Activated T-cell treated with anti-CD3 and anti-CD28 coated beads, Interleukin-2, amount 50 U/mL, for 48 hours (primary cell): ENCODE results near the gene VSIR.
A peak's percentile ranks its signal among the peaks of the same experiment; 100 is the strongest.

Experiments
- DNase-seq, 2 experiments: peaks; one replicate each; pipeline ENCODE4 v3.0.0-alpha.2; 2020

Gene VSIR

DNA sequence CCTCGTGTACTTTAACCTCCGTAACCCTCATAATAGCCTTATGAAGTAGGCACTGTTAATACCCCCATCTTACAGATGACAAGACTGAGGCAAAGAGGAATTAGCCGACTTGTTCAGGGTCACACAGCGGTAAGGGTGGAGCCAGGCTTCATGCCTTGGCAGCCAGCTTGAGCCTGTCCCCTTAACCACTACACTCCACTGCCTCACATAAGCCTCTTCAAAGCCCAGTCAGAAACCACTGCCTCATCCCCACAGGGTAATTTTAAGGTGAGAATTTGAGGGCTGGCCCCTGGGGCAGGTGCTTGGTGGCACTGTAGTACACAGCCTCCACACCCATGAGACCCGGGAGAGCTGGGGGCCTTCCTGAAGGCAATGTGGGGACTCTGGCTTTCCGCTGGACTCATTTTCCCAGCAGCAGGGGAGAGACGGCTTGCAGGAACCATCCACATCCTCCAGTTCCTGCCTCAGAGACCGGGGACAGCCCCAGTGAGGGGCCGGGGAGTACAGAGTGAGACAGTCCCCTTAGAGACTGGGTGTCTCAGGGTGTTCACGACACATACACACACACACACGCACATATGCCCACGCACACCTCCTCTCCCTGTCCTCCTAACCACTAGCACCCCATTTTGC lies 46.1 kb downstream of the VSIR start:
- peak; percentile 78 to 79 for DNase-seq

DNA sequence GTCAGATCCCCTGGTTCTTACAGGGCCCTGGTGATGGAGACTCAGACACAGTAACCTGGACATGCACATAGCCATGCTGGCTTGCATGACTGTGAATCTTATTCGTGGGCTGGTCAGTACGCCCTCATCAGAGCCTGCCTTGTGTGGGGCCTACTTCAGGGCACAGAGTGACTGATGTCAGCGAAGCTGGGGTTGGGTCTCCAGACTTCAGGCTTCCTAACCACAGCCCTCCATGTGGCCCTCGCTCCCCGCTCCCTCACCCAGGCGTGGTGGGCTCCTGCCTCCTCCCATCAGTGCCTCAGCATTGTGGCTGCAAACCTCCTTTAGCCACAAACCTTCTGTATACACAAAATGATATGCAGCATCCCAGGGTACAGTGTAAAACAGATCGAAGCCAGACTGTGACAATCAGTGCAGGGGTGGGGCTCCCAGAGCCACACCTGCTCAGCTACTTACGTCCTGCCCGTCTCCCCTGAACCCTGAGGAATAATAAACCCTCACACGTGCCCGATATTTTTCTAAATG lies 46.7 kb downstream of the VSIR start:
- no peak for DNase-seq

DNA sequence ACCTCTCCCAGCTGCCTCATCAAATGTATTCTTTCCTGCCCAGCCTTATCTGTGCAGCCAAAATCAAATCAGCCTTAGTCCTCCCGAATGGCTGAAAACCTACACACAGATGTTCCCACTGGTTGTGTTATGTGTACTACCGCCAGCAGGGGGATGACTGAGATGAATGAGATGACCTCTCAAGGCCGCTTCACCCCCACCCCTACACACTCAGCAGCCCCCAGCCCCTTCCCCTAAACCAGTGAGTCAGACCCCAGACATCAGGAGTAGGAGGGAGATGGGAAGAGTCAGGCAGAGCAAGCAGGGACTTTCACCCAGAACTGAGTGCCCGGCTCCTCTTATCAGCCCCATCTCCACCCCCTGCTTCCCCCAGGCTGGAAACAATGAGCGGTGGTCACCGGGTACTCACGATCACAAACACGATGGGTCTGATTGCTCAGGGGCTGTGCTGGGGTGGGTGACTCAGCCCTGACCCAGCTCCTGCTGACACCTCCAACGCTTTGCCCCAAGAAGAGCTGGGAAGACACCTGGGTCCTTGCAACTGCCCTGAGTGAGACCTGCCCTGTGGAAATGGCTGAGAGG lies 47.2 kb downstream of the VSIR start:
- DNase-seq = peak; percentile 87 to 89

DNA sequence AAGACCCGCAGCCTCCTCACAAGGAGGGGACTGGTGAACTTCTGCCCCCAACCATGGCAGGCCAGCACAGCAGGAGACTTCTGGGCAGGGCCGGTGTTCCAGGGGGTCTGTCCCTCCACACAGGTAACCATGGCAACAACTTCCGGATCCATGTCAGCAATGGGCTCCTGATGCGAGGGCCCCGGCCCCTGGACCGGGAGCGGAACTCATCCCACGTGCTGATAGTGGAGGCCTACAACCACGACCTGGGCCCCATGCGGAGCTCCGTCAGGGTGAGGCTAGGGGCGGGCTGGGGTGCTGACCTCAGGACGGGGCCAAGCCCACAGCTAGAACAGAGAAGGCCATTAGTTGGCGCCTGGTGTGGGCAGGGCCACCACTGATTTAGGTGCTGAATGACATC lies 48.1 kb downstream of the VSIR start:
- DNase-seq = no peak

DNA sequence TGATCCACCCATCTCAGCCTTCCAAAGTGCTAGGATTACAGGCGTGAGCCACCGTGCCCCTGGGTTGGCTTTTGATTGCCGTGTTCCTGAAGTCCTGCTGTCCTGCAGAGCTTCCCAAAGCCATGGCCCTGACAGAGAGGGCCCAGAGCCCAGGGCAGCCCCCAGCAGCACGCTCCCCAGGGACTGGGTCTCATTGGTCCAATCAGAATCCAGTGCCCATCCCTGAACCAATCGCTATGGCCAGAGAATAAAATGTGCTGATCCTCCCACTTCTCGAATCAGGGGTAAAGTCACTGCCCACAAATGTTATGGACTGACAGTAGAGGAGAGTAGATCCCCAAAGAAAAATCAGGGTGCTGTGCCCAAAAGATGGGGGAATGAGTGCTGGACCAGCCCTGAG lies 48.8 kb downstream of the VSIR start:
- DNase-seq = peak in 1 of 2 experiments; percentile 33

DNA sequence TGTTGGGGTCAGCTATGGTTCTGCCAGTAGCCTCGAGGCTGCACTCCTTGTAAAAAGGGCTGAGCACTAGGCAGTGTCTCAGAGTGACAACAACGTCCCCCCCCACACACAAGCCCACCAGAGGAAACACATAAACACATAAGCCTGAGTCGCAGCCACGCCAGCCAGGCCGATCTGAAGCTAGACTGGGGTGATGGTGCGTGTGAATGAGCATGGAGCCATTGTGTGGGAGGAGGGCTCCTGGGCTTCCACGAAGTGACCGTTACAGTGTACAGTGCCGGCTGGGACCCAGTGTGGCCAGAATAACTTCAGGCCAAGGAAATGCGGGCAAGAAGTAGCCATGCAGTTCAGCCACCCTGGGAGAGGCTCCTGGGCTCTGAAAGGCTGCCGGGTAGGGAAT lies 50.0 kb downstream of the VSIR start:
- DNase-seq = no peak

DNA sequence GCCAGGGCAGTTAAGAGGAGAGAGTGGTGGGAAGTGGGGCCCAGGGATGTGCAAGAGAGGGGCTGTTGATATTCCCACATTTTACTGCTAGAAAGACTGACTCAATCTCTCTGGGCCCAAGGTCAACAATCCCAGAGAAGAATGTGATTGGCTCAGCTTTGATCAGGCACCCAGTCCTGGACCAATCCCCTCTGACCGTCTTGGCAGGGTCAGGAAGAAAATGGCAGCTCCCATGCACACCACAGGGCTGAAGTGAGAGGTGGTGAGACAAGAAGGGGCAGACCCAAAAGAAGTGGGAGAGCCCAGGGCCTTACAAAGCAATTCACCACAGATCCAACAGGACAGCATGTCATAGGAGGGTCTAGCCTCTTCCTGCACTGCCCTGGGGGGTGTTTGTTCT lies 50.5 kb downstream of the VSIR start:
- DNase-seq = no peak

DNA sequence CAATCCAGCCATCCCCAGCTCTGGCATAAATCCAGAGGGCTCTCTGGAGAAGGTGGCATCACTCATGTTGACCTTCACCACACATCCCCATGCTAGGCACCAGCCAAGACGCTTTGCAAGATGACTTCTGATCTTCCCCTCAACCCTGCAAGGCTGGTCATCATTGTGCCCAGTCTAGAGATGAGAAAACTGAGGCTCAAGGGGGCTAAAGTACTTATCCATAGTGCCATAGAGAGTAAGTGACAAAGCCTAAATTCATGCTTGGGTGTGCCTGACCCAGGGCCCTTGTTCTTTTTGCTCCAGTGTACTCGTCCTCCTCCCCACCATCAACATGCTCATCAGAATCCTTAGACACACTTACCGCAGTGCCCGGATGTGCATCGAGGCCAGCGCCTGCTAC lies 52.0 kb downstream of the VSIR start:
- DNase-seq = no peak

DNA sequence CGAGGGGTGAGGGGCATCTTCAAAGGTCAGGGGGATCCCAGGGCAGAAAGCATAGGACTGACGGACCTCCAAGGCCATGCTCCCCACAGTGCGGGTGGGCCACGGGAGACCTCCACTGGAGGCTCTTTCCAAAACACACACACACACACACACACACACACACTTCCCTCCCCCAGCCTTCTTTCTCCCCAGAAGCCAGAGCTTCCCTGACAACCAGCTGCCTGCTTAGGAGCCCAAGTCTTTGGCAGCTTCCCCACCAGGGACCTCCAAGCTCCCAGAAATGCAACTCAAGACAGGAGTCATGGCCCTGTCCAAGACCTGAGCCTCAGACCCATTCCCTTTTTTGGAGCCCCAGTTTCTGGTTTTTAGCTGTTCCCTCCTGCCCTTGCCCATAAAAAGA lies 53.0 kb downstream of the VSIR start:
- no peak for DNase-seq

DNA sequence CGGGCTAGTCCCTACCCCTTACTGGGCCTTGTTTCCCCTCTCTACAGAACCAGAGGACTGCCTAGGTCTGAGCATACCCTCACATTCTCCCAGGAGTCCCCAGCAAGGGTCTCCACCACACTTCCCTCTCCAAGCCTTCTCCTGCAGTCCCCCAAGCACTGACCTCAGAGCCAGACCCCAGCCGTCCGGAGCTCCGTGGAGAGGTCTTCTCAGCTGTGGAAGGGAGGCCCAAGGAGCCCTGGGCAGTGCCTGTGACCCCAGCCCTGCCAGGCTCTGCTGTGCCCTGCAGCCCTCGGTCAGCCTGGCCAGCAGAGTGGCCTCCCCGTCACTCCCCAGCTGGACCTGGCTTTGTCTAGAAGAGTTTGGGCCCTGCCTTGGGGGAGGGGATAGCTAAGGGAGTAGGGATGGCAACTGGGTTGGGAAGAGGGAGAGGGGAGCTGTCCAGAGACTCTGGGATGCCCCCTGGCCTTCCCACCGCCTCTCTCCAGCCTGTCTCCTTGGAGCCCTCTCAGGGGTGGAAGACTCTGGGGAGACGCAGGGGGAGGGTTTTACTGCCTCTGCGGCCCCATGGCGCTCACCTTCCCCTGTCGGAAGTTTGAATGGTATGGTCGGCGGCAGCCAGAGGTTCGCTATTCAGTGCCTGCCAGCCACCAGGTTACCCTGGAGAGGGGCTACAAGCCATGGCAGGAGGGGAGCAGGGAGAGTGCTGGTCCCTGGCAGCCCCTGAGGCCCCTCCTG lies 53.7 kb downstream of the VSIR start, which contains the start of gene C10orf105:
Gene C10orf105, minus strand, starts transcription at position 315 of the 738 bp plus-strand sequence. CDS start 3,441 bp downstream, outside the sequence.
- no peak for DNase-seq

DNA sequence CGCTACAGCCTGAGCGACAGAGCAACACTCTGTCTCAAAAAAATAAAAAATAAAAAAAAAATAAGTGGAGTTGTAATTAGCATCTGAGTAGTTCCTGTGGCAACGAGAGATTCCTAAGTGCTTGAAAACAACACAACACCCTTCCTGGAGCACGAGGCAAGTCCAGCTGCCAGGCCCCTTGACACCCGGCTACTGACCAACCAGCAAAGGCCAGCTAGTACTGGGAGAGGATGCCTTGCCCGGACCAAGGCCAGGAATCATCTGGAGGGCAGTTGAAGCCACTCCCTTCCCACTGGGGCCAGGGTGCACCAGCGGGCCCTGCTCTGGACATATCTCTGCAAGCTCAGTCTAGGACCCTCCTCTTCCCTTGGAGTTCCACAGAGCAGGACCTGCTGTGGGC lies 54.3 kb downstream of the VSIR start:
- no peak for DNase-seq

DNA sequence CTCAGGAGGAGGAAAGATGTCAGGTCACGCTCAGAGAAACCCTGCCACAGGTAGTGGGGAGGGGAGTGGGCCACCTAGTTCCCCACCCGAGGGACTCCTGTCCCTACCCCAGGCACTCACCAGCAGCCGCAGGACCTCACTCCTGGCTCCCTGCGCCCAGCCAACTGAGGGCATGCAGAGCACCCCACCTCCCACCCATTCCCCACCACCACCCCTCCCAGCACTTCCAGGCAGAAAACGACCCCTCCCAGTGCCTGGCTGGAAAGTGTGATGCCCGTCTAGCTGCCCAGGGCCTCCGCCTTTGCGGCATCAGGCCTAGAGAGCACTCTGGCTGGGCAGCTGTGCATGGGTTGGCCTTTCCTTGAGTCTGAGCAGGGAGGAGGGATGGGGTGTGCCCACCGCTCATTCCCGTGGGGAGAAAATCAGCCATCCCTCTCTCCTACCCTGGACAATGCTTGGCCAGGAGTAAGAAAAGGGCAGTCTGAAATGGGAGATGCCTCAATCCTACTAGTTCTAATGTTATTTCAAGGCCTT lies 55.1 kb downstream of the VSIR start:
- DNase-seq = no peak

DNA sequence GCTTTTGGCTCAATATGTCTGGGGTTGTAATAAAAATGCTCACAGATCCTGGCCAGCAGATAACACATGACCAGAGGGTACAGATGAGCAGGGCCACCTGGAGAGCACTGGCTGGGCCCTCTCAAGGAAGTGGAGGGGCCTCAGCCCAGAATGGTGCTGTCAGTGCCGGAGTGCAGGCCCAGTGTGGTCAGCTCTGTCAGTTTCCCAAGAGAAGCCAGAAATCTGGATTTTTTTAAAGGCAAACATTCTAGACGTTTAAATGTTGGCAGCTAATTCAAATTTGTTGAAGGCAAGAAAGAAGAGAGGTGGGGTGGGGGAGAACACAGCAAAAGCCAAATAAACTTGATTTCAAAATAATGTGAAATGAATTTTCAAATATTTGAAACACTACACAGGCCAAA lies 55.8 kb downstream of the VSIR start:
- DNase-seq = no peak

DNA sequence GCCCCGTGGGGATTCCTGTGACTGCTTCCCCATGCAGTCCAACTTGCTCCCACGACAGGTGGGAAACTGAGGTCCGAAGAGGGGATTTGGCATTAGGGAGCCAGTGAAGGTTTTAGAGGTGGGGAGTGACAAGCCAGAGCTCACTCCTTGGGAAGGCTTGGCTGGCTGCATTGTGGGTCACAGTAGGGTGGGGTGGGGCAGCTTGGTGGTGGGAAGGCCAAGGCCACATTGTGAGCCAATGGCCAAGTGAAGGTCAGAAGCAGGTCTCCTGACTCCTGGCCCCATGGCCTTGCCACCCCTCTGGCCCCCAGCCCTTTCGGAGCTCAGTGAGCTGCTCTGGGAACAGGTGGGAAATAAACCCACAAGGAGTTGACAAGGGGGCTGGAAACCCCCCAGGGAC lies 56.3 kb downstream of the VSIR start:
- no peak for DNase-seq

DNA sequence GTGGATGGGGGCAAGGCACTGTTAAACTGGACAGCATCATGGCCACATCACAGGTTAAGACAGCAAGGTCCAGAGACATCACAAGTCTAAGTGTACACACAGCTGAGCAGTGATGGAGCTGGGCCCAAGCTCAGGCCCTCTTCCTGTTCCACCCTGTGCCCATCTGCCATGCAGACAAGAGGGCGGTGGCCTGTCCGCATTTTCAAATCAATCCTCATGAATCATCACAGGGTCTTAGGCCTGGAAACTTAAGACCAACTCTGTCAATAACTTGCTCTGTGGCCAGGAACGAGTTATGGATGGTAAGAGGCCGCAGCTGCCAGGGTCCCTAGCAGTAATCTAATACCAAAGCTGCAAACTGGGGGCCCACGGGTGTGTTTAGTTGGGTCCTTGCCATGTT lies 56.9 kb downstream of the VSIR start:
- no peak for DNase-seq

DNA sequence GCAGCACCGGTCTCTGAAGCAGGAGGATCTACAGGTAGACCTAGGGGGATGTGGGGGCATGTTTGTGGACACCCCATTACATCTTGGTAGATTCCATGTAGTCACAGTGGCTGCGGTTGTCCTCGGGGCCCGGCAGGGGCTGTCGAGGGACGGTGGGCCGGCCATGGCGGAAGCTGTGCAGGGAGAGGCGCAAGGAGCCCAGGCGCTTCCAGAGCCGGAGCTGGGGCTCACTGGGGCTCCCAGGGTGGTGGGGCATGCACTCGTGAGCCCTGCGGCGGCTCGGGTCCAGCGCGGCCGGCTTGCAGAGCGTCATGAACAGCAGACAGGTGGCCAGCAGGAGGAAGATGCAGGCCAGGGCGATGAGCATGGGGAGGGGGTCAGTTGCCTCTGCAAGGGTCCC lies 57.5 kb downstream of the VSIR start:
- DNase-seq = no peak

DNA sequence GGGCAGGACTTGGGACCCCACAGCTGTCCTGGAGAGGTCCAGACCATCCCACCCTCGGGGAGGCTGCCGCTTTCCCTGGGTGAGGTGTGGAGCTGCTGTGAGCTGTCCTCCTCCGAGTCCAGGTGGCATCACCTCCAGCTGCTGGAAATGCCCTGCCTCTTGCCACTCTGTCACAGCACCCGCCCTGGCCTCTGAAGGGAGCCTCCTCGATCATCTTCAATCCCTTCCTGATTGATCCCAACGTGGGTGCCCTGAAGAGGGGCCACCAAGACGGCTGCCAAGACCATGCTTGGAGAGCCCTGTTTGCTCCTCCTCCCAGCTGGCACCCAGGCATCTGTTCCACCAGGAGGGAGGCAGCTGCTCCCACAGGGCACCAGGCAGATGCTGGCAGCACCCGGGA lies 58.3 kb downstream of the VSIR start:
- no peak for DNase-seq

DNA sequence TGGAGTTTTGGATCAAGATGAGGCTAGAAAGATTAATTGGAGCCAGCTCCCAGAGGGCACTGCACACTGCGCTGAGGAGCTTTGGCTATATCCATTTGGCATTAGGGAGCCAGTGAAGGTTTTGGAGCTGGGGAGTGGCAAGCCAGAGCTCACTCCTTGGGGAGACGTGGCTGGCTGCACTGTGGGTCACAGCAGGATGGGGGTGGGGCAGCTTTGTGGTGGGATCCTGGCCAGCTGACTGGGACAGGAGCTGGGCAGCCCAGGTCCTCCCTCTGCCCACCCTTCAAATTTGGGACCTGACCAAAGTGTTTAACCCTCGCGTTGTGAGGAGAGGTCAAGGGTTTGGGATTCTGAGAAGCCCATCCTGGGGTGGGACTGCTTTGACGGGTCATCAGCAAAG lies 58.7 kb downstream of the VSIR start:
- DNase-seq = no peak

DNA sequence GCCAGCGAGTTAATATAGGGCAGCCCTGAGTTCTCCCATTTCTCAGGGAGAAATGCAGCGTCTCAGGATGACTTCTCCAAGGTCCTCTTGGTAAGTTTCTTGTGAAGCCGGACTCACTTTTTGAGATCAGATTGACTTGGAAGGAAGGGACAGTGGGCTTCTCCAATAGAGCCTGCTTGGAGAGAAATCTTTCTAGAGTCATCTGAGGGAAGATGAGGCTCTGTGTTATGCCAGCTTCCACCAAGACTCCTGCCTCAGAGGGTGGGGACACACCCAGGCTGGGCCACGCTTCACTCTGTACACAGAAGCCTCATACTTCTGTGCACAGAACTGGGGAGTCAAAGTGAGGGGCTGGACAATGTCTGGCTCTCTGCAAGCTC lies 59.3 kb downstream of the VSIR start:
- DNase-seq = no peak

DNA sequence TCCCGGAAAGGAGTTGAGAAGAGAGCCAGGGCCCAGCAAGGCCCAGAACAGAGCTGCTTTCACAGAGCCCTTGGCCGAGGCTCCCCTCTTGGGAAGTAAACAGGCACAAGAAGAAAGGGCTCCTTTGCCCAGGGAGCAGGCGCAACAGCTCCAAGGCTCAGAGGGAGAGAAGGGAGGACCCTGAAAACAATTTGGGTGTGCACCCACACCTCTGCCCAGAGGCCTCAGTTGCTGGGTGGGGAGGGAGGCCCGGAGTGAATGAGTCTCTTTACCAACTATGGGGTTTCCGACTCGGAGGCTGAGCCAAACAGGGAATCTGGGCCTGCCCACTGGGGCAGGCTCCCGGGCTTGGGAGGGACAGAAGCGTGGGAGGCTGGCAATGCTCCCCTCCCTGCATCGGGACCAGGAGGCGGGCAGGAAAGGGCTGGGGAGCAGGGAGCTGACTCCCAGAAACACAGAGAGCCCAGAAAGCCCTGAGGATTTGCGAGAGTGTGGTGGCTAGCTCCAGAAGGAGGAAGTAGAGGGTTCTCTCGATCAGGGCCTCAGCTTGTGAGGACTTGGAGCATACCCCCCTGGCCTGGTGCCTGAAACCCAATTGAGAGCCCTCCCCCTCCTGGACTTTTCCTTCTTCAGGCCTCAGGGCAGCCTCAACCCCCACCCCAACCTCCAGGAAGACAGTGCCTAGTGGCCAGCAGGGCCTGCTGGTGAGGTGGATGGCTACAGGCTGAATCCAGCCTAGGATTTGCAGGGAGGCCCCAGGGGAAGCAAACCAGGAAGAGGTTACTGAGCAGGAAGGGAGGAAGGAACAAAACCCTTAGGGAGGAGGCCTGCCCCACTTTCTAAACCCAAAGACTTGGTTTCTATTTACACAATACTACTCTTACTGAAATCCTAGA lies 59.9 kb downstream of the VSIR start:
- DNase-seq = peak; percentile 71

DNA sequence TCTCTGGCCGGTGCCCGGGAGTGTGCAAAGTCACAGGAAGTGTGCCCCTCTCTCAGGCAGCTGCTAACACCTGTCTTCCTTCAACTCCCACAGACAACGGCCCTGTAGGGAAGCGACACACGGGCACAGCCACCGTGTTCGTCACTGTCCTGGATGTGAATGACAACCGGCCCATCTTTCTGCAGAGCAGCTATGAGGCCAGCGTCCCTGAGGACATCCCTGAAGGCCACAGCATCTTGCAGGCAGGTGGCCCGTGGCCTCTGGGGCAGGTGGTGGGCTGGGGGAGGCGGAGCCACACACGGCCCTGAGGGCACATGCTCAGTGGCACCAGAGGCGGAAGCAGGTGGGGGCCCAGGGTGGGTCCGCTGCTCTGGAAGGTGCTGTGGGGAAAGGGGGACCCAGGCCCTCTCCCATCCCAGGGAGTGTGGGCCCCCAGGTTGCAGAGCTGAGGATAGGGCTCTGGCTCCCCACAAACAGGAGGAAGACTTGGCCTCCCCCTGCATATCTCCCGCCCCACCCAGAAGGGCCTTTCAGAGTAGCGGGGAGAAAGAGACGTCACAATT lies 60.7 kb downstream of the VSIR start:
- peak in 1 of 2 experiments; percentile 50 for DNase-seq

DNA sequence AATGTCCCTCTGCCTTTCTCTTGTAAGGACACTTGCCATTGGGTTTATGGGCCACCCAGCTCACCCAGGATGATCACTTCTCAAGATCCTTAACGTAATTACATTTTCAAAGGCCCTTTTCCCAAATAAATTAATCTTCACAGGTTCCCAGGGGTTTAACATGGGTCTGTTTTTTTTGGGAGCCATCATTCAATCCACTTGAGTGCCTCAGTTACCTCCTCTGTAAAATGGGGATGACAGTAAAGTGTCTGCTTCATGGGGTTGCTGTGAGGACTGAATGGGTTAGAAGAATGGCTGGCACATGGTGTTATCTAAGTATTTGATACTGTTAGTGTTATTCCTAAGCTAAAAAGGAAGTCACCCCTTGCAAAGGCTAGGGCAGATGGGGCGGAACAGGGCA lies 61.1 kb downstream of the VSIR start:
- DNase-seq = no peak
